A172 (cell line): ENCODE measurements around the gene MAGI1. TPM values are rescaled to one million over a fixed set of nuclear protein-coding genes. Genes with fewer than 3 reads are reported as not detected.
A peak's percentile ranks its signal among the peaks of the same experiment; 100 is the strongest.

Experiments used
- DNase-seq: peaks from one replicate; pipeline ENCODE4 v3.0.0-alpha.2; 2015; ENCODE audit warnings: low spot score
- total RNA-seq: library from RNA; depleted of rRNA; stranded (reverse); fragments of >200 nt; shearing (Covaris generic); gene quantifications from 2 replicates; pipeline ENCODE4 v1.2.3, GENCODE V29; 2014

MAGI1 gene
- total RNA-seq, 1 experiment from 2014 or later = 4.7 TPM

GRCh38 chr3:65595222-65596028 is 443.3 kb downstream of the MAGI1 start:
- DNase-seq = no peak

- no peak for DNase-seq
Observed at GRCh38 chr3:65593780-65594752, 444.7 kb downstream of the MAGI1 start.

- no peak for DNase-seq
Observed at GRCh38 chr3:65591313-65591712, 447.4 kb downstream of the MAGI1 start.

- no peak for DNase-seq
Observed at GRCh38 chr3:65588884-65589283, 449.8 kb downstream of the MAGI1 start.

- DNase-seq = no peak
Observed at GRCh38 chr3:65587650-65588439, 450.9 kb downstream of the MAGI1 start.

- DNase-seq = no peak
Observed at GRCh38 chr3:65584913-65585312, 453.8 kb downstream of the MAGI1 start.

GRCh38 chr3:65584002-65584401 is 454.7 kb downstream of the MAGI1 start:
- DNase-seq = no peak

- DNase-seq = no peak
Observed at GRCh38 chr3:65583188-65583587, 455.5 kb downstream of the MAGI1 start.

- no peak for DNase-seq
Observed at GRCh38 chr3:65582012-65582717, 456.6 kb downstream of the MAGI1 start.

GRCh38 chr3:65581313-65581712 is 457.4 kb downstream of the MAGI1 start:
- DNase-seq = no peak

GRCh38 chr3:65578861-65579260 is 459.9 kb downstream of the MAGI1 start:
- no peak for DNase-seq

- DNase-seq = no peak
Observed at GRCh38 chr3:65577843-65578430, 460.8 kb downstream of the MAGI1 start.

- DNase-seq = no peak
Observed at GRCh38 chr3:65576966-65577365, 461.8 kb downstream of the MAGI1 start.

- no peak for DNase-seq
Observed at GRCh38 chr3:65576228-65576627, 462.5 kb downstream of the MAGI1 start.

- DNase-seq = peak; percentile 1
Observed at GRCh38 chr3:65575376-65575840, 463.3 kb downstream of the MAGI1 start.

- DNase-seq = no peak
Observed at GRCh38 chr3:65573548-65574116, 465.1 kb downstream of the MAGI1 start.

- DNase-seq = no peak
Observed at GRCh38 chr3:65572175-65572777, 466.4 kb downstream of the MAGI1 start.

GRCh38 chr3:65569845-65570405 is 468.8 kb downstream of the MAGI1 start:
- DNase-seq = no peak

- no peak for DNase-seq
Observed at GRCh38 chr3:65569129-65569528, 469.6 kb downstream of the MAGI1 start.

GRCh38 chr3:65568497-65568896 is 470.2 kb downstream of the MAGI1 start:
- no peak for DNase-seq
